Heart left ventricle (tissue), 16 donors: ENCODE measurements around the gene CBL. TPM values are rescaled to one million over a fixed set of nuclear protein-coding genes. Genes with fewer than 3 reads are reported as not detected.

Experiments
- ATAC-seq, 4 donors: fragments of 200-7000 bp; cut with Tn5 transposase; one replicate each; pipeline ENCODE4 v1.9.1; 2020 to 2022; ENCODE audit warnings: moderate library complexity in 4 of 4, mild to moderate bottlenecking in 3 of 4, moderate number of reproducible peaks in 1 of 4
- DNase-seq, 5 donors: peaks; one replicate each; pipeline ENCODE4 v3.0.0-alpha.2; 2020
- H3K27ac ChIP-seq, 12 donors: fragments of 200-600 bp; sonication (generic) in 4 of 12; one replicate each; pipeline versions ENCODE4 v1.5.0 to v1.8.0; 2016 to 2022; ENCODE audit warnings: mild to moderate bottlenecking in 2 of 12
- H3K27me3 ChIP-seq, 9 donors: fragments of 200-600 bp; sonication (generic) in 2 of 9; one replicate each; pipeline versions ENCODE4 v1.5.1 to v1.8.0; 2016 to 2022; ENCODE audit warnings: mild to moderate bottlenecking in 3 of 9
- H3K36me3 ChIP-seq, 9 donors: fragments of 200-600 bp; sonication (generic) in 2 of 9; one replicate each; pipeline versions ENCODE4 v1.5.0 to v1.8.0; 2018 to 2022; ENCODE audit warnings: mild to moderate bottlenecking in 2 of 9
- H3K4me1 ChIP-seq, 12 donors: fragments of 200-600 bp; sonication (generic) in 4 of 12; one replicate each; pipeline versions ENCODE4 v1.5.0 to v1.8.0; 2016 to 2022; ENCODE audit warnings: mild to moderate bottlenecking in 3 of 12
- H3K4me3 ChIP-seq, 12 donors: fragments of 200-600 bp; sonication (generic) in 4 of 12; one replicate each; pipeline versions ENCODE4 v1.5.0 to v1.8.0; 2017 to 2022; ENCODE audit warnings: mild to moderate bottlenecking in 9 of 12, moderate library complexity in 4 of 12
- H3K9me3 ChIP-seq, 12 donors: fragments of 200-600 bp; sonication (generic) in 4 of 12; one replicate each; pipeline versions ENCODE4 v1.5.0 to v1.8.0; 2016 to 2022; ENCODE audit warnings: mild to moderate bottlenecking in 1 of 12
- POLR2A ChIP-seq, 2 donors: fragments of 450-650 bp; IDR thresholded peaks; one replicate each; pipeline ENCODE4 v1.6.1; 2017; ENCODE audit warnings: antibody characterized with exemption in 2 of 2, mild to moderate bottlenecking in 2 of 2, moderate library complexity in 2 of 2
- WGBS, 4 donors: extraction: QIAGEN DNeasy Blood & Tissue Kit in 2 of 4; methylation state at CpG; one replicate each; pipeline versions ENCODE4 v1.1.5 to v1.1.7; 2013 to 2018; 5-methylcytosine and 5-hydroxymethylcytosine counted together
- intact Hi-C, 10 donors: fragments of 100-400 bp; cut with DNase I; formaldehyde crosslinking; loops; one replicate each; pipeline versions ENCODE4 v1.11.1 to v1.14.2; 2022
- polyA plus RNA-seq, 2 donors: library from polyadenylated mRNA; stranded (reverse); fragments of 200-250 nt; gene quantifications; one replicate each; pipeline ENCODE4 v1.2.3, GENCODE V29; 2013
- total RNA-seq, 9 donors: library from RNA; depleted of rRNA in 2 of 9; stranded (reverse); fragments of >200 nt in 2 of 9; fragmentation: NEBNext Ultra II Directional in 3 of 9; extraction: Animal tissue kit (Norgen Biotek cat#: 25700) in 3 of 9; gene quantifications; one replicate each; pipeline versions ENCODE4 v1.1.0 to v1.2.4, GENCODE V29; 2016 to 2023
- TF ChIP-seq, protein P1 (sequence below), 12 donors: fragments of 200-600 bp; sonication (generic) in 4 of 12; IDR thresholded peaks; one replicate each; pipeline versions ENCODE4 v1.5.0 to v1.8.0; 2018 to 2022; ENCODE audit warnings: antibody characterized with exemption in 12 of 12, mild to moderate bottlenecking in 5 of 12
- donor health status: ischemic (EF 13 %, LVEDD 7.1; RV severe dilation, severe dysfunction).
- donor health status: healthy with polysubstance abuse.
- donor health status: DM: no; HTN: yes; CAD: no.
- donor health status: DM: no; HTN: no; CAD: no.
- donor health status: ischemic (EF 25% LVEDD 6.9; RV normal size, moderate dysfunction).
- donor health status: ischemic (EF 25% LVEDD 5.7; RV mildly dilated, moderate dysfunction).
- donor health status: healthy.
- donor health status: DM: yes; HTN: yes; CAD: no.
- donor health status: ischemic (EF 35%, LVEDD 5.7; RV mildly dilated, moderate dysfunction).
- donor health status: nonischemic (EF 11% LVEDD 7.7; RV severe dilation, severe dysfunction).
- donor health status: DM: yes; HTN: yes; CAD: no.
- donor health status: PGD.
- donor health status: ischemic (EF 29% LVEDD 5.4; RV normal size, mild dysfunction).
- donor health status: nonischemic (EF 23%, LVEDD 6.1; RV moderate dilation, normal function).

The CBL gene
- total and polyA plus RNA-seq, 11 donors: 3.1 to 20.4 (median 7.4) TPM

DNA sequence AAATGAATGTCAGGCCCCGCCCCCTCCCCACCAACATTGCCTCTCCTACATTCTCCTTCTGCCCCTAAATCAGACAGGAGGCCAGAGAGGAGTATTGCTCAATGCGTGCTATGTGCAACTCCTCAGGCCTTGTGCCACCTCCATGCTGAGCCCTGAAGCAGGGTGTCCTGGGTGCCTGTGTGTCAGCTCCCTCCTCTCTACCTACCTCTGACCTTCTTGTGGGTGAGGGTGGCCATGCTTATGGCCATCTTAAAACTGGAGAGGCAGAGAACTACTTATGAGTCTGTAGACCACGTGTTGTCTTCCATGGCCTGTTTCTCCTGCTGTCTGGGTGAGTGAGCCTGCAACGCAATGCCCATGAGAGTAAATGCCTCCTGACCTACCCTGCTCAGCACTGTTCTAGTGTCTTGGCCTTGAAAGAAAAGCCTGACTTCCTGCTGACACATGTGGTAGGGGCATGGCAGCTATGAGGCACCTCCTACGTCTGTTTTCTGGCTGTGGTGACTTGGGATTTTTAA lies 100.3 kb downstream of the CBL start:
- Histone ChIP-seq H3K9me3 (no peaks in the 10 kb centered on the region), H3K4me3 (no peak overlapping the region), H3K36me3 (peaks cover 0 to 95% (median 66%) of the 10 kb centered on the region in 9 donors), H3K4me1 (peaks cover 0 to 9% (median 4%) of the 10 kb centered on the region in 12 donors), H3K27me3 (no peaks in the 10 kb centered on the region), H3K27ac (peak overlapping the region in 11 of 12 donors; percentile 11 to 76 (median 37))
- WGBS, 4 donors: 67 to 71% (median 68%) methylated on average over 5 of the region's 5 CpGs
- ATAC-seq: peak; percentile 27 to 63 (median 58)
- DNase-seq: no peak
- intact Hi-C loops: no loop called here
- TF ChIP-seq POLR2A (IDR thresholded peaks at IDR 0.05): no peak
- TF ChIP-seq, protein P1, sequence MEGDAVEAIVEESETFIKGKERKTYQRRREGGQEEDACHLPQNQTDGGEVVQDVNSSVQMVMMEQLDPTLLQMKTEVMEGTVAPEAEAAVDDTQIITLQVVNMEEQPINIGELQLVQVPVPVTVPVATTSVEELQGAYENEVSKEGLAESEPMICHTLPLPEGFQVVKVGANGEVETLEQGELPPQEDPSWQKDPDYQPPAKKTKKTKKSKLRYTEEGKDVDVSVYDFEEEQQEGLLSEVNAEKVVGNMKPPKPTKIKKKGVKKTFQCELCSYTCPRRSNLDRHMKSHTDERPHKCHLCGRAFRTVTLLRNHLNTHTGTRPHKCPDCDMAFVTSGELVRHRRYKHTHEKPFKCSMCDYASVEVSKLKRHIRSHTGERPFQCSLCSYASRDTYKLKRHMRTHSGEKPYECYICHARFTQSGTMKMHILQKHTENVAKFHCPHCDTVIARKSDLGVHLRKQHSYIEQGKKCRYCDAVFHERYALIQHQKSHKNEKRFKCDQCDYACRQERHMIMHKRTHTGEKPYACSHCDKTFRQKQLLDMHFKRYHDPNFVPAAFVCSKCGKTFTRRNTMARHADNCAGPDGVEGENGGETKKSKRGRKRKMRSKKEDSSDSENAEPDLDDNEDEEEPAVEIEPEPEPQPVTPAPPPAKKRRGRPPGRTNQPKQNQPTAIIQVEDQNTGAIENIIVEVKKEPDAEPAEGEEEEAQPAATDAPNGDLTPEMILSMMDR (IDR thresholded peaks at IDR 0.05): no peak

DNA sequence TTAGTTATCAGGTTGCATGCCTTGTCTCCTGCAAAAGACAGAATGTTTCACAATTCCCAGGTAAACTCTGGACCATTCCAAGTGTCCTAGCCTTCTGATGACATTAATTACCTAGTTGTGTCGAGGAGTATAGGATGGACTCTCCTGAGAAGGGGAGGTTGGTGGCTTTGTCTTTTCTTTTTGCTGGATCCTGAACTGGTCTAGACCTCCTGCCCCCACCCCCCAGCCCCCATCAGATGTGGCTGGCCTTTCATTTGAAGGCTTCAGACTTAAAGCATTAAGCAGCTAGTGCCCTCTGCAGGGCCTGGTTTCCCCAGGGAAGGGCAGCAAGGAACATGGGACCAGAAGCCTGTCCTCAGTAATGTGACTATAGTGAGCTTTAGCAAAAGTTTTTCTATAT lies 101.1 kb downstream of the CBL start:
- Histone ChIP-seq H3K36me3 (peaks cover 0 to 95% (median 68%) of the 10 kb centered on the region in 9 donors), H3K9me3 (no peaks in the 10 kb centered on the region), H3K27me3 (no peaks in the 10 kb centered on the region), H3K4me1 (peaks cover 0 to 10% (median 4%) of the 10 kb centered on the region in 12 donors), H3K4me3 (no peak overlapping the region), H3K27ac (peak overlapping the region in 8 of 12 donors; percentile 3 to 78 (median 47))
- intact Hi-C loops: no loop called here
- 20 to 85% (median 65%) methylated on average over 1 of the region's 1 CpG for WGBS, 4 donors
- TF ChIP-seq POLR2A (IDR thresholded peaks at IDR 0.05): no peak
- TF ChIP-seq, protein P1 (IDR thresholded peaks at IDR 0.05): peak in 4 of 12 donors; percentile 10 to 33 (median 26)
- DNase-seq (no peak), ATAC-seq (no peak)

DNA sequence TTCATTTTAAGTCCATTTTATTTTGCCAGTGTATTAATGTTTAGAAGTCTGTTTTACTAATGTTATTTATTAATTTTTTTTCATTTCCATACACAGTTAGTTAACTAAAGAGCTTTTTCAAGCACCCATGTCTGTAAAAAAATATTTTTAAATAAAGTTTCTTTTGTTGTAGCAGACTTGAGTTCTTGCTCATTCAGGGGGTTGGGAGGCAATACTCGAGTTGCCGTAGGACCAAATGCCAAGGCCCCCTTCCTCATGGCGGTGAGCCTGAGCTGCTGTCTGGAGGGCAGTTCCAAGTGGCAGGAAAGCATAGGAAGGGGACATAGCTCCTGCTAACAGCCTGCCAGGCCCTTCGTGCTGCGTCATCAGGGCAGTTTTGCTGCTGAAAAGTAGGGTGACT lies 101.8 kb downstream of the CBL start:
- intact Hi-C loops: no loop called here
- no peak overlapping the region for H3K4me3 ChIP-seq
- ATAC-seq (no peak), DNase-seq (no peak)
- peaks cover 0 to 95% (median 68%) of the 10 kb centered on the region in 9 donors for H3K36me3 ChIP-seq
- TF ChIP-seq, protein P1 (IDR thresholded peaks at IDR 0.05): no peak
- no peak for TF ChIP-seq POLR2A (IDR thresholded peaks at IDR 0.05)
- H3K27me3 ChIP-seq: no peaks in the 10 kb centered on the region
- H3K27ac ChIP-seq: peak overlapping the region in 6 of 12 donors; percentile 17 to 67 (median 37)
- H3K9me3 ChIP-seq: no peaks in the 10 kb centered on the region
- 65 to 68% (median 65%) methylated on average over 5 of the region's 5 CpGs for WGBS, 4 donors
- peaks cover 0 to 10% (median 4%) of the 10 kb centered on the region in 12 donors for H3K4me1 ChIP-seq

DNA sequence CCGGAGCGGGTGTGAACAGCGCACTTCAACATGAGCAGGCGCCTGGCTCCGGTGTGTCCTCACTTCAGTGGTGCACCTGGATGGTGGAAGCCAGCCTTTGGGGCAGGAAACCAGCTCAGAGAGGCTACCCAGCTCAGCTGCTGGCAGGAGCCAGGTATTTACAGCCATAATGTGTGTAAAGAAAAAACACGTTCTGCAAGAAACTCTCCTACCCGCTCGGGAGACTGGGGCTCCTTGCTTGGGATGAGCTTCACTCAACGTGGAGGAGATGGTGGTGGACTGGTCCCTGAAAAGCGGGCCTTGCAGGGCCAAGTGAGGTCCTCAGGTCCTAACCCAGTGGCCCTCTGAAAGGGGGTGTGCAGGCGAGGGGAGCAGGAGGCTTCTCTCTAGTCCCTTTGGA lies 103.3 kb downstream of the CBL start:
- peaks cover 0 to 89% (median 68%) of the 10 kb centered on the region in 9 donors for H3K36me3 ChIP-seq
- peaks cover 0 to 10% (median 5%) of the 10 kb centered on the region in 12 donors for H3K4me1 ChIP-seq
- TF ChIP-seq, protein P1 (IDR thresholded peaks at IDR 0.05): no peak
- TF ChIP-seq POLR2A (IDR thresholded peaks at IDR 0.05): no peak
- ATAC-seq (no peak), DNase-seq (no peak)
- no peaks in the 10 kb centered on the region for H3K9me3 ChIP-seq
- H3K4me3 ChIP-seq: no peak overlapping the region
- 85 to 90% (median 88%) methylated on average over 11 of the region's 11 CpGs for WGBS, 4 donors
- intact Hi-C loops: no loop called here
- H3K27ac ChIP-seq: peak overlapping the region in 1 of 12 donors; percentile 53
- no peaks in the 10 kb centered on the region for H3K27me3 ChIP-seq
